HG02588 (cell line): ENCODE data around the gene USP21.

Experiments used
- ATAC-seq: cut with Tn5 transposase; IDR thresholded peaks from one replicate; pipeline ENCODE4 v1.9.1; 2021; ENCODE audit warnings: mild to moderate bottlenecking, moderate library complexity; ENCODE audit not compliant: unreplicated experiment

USP21 gene

GRCh38 chr1:161166669-161167548, 7.6 kb downstream of the USP21 start:
- no peak for ATAC-seq

- no peak for ATAC-seq
Observed at GRCh38 chr1:161168906-161169305, 9.6 kb downstream of the USP21 start.

- ATAC-seq = no peak
Observed at GRCh38 chr1:161171191-161171590, 11.9 kb downstream of the USP21 start.

- no peak for ATAC-seq
Observed at GRCh38 chr1:161171696-161172095, 12.4 kb downstream of the USP21 start.

GRCh38 chr1:161172349-161172748, 13.0 kb downstream of the USP21 start:
- no peak for ATAC-seq

- ATAC-seq = no peak
Observed at GRCh38 chr1:161172776-161173376, 13.6 kb downstream of the USP21 start.

GRCh38 chr1:161173711-161174110, 14.4 kb downstream of the USP21 start:
- no peak for ATAC-seq

- ATAC-seq = no peak
Observed at GRCh38 chr1:161174911-161175310, 15.6 kb downstream of the USP21 start.

GRCh38 chr1:161175771-161176453, 16.6 kb downstream of the USP21 start:
- no peak for ATAC-seq

- ATAC-seq = no peak
Observed at GRCh38 chr1:161176468-161177111, 17.3 kb downstream of the USP21 start.

GRCh38 chr1:161177112-161177935, 18.0 kb downstream of the USP21 start, which contains the start of gene B4GALT3:
Gene B4GALT3, minus strand, starts transcription at chr1:161177507. Its CDS starts 1,447 bp downstream, at chr1:161176060.
- peak; percentile 87 for ATAC-seq

GRCh38 chr1:161177936-161178244, 18.6 kb downstream of the USP21 start:
- ATAC-seq = no peak

GRCh38 chr1:161179698-161180097, 20.4 kb downstream of the USP21 start:
- ATAC-seq = no peak

- no peak for ATAC-seq
Observed at GRCh38 chr1:161180639-161181038, 21.3 kb downstream of the USP21 start.

- peak; percentile 37 for ATAC-seq
Observed at GRCh38 chr1:161182214-161182613, 22.9 kb downstream of the USP21 start.

- ATAC-seq = peak; percentile 59
Observed at GRCh38 chr1:161185282-161185682, 26.0 kb downstream of the USP21 start.

GRCh38 chr1:161185732-161186311, 26.5 kb downstream of the USP21 start:
- ATAC-seq = peak; percentile 28

- no peak for ATAC-seq
Observed at GRCh38 chr1:161187311-161187710, 28.0 kb downstream of the USP21 start.

GRCh38 chr1:161188381-161188780, 29.1 kb downstream of the USP21 start:
- no peak for ATAC-seq

- ATAC-seq = no peak
Observed at GRCh38 chr1:161189036-161189435, 29.7 kb downstream of the USP21 start.
